HG03045 (cell line): ENCODE data around the gene GRM6.

ENCODE experiments used
- ATAC-seq: cut with Tn5 transposase; IDR thresholded peaks from one replicate; pipeline ENCODE4 v1.9.1; 2021; ENCODE audit warnings: mild to moderate bottlenecking, moderate library complexity; ENCODE audit not compliant: unreplicated experiment

Gene GRM6

DNA sequence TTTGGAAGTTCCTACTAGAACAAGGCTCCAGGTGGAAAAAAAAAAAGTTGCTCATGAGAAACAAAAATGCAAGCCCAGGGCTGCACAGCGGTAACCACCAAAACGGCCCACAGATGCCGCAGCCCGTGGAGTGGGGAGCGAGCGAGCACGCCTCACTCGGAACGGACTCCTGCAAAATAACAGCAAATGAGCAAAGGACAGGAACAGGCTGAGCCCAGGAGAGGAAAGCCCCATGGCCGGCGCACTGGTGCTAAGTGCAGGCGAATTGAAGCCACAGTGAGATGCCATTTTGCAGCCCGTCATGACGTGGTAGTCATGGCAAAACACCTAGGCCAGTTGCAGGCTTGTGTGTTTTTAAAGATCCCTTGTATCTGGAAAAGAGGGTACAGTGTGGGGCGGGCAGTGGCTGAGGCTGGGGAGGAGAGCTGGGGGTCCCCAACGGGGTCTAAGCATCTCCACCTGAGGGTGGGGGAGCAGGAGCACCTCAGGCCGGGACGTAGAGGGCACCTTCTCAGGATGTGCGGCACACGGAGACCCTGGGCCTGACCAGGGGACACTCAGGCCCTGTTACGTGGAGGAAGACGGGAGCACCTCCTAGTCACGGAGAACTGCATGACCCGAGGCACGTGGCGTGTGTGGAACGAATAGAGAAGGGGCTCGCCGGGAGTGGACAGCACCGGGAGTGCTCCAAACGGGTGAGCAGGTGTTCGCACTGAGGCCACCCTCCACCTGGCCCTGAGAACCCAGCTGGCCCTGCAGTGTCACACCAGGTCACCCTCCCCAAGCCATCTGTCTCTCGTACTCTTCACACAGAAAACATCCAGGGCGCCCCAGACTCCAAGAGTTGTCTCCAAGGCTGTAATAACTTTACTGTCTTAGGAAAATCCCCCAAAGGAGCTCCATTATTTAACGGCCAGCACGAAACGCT lies 10.7 kb downstream of the GRM6 start:
- no peak for ATAC-seq

DNA sequence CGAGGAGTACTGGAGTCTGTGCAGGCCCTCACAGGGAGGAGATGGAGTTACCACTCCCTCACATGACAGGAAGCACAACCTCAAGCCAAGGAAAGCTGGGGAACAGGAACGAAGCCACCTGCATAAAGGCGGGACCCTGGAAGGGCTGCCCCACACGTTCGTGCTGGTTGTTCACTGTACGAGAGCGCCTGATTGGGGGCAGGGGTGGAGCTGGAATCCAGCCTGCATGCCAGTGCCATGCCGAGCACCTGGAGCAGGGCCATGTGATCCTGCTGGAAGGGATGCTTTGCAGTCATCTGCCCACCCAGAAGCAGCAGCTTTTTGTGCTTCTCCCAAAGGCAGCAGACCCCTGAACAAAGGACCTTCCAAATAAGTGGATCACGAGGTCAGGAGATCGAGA lies 11.4 kb downstream of the GRM6 start:
- no peak for ATAC-seq

- no peak for ATAC-seq
Observed at GRCh38 chr5:178982941-178983340, 12.2 kb downstream of the GRM6 start.

DNA sequence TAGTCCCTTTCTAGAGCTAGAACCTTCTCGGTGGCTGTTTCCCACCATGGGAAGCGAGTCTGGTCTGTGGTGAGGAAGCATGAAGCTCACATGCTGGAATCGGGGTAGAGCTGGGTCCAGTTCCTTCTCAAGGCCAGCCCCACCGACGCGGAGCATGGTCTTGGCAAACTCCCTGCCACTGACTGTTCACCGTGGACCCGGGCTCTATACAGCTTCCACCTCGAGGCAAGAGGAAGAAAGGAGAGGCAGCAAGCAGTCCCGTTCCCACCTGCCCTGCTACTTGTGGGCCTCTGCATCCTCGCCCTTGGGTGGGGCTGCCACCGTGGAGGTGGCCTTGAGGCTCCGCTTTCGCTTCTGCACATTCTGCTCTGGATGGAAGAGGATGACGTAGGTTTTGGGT lies 13.7 kb downstream of the GRM6 start:
- no peak for ATAC-seq

- ATAC-seq, result no peak
Observed at GRCh38 chr5:178965465-178966055, 29.6 kb downstream of the GRM6 start.

DNA sequence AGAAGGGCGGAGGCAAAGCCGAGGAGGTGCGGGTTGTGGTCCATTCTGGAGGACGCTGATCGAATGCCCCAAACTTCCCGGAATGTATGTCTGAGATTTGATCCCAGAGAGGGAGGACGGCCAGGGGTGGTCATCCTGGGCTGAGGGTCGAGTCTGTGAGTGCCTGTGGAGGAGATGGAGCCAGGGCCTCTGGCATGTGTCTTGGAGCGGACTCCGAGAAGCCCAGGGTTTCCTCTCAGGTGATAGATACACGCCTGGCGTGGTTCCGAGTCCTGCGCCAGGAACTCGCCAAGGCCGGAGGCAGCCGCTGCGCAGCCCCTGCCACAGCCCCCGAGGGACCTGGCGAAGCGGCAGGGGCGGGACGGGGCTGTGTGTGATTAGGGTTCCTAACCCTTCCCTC lies 53.8 kb downstream of the GRM6 start:
- ATAC-seq, result no peak

DNA sequence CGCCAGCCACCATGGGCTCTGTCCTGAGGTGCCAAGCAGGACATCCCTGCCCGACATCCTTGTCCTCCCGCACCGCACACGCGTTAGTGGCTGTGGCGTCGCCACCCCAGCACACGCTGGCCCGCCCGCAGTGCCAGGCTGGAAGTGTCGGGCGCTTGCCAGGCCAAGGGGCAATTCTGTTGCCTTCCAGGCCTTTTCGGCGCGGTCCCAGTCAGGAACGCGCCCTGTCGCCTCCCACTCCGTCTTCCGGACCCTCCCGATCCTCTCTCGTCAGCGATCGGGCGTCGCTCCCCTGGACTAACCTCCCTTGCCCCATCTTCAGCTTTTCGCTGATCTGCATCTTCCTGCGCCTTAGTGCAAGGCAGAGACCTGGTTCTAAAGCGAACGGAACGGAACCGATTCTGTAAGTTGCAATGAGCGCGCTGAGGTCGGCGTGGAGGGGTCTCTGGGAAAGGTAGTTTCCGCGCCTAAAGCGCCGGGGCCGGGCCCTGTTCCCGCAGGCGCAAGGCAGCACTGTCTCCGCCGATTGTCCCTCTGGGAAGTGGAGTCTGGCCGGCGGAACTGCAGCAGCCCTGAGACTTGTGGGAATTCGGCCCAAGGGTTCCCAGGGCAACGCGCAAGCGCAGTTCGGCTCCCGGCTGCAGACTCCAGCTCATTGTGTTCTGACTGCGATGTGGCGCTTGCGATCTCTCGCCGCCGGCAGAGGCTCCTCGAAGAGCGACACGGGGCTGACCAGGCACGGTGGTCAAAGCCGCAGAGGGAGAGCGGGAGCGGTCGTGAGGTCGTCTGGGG lies 54.4 kb downstream of the GRM6 start, which contains the start of gene ZNF454:
Gene ZNF454 (plus strand): TSS at position 630 of the 792 bp plus-strand sequence. CDS start 1,594 bp downstream, outside the sequence.
- no peak for ATAC-seq

DNA sequence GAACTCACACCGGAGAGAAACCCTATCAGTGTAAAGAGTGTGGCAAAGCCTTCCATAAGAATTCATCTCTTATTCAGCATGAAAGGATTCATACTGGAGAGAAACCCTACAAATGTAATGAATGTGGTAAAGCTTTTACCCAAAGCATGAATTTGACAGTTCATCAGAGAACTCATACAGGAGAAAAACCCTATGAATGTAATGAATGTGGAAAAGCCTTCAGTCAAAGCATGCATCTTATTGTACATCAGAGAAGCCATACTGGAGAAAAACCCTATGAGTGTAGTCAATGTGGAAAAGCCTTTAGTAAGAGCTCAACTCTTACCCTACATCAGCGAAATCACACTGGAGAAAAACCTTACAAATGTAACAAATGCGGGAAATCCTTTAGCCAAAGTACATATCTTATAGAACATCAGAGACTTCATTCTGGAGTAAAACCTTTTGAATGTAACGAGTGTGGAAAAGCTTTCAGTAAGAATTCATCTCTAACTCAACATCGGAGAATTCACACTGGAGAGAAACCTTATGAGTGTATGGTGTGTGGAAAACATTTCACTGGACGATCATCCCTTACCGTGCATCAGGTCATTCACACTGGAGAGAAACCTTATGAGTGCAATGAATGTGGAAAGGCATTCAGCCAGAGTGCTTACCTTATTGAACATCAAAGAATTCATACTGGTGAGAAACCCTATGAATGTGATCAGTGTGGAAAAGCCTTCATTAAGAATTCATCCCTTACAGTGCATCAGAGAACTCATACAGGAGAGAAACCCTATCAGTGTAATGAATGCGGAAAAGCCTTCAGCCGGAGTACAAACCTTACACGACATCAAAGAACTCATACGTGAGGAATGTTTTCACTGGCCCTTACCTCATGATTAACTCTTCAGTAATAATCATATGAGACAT lies 63.0 kb downstream of the GRM6 start:
- ATAC-seq, result no peak
